ENCODE measurements around the gene CC2D2A. TPM values are rescaled to one million over a fixed set of nuclear protein-coding genes. Genes with fewer than 3 reads are reported as not detected.
A peak's percentile ranks its signal among the peaks of the same experiment; 100 is the strongest.
"Not testable (repeated sequence)": the region's sequence is repeated elsewhere in the genome, so short reads cannot be mapped to it uniquely, and the experiment has no call there.

The CC2D2A gene
- total RNA-seq, 1 donor from 2014 or later, result 19.2 TPM

DNA sequence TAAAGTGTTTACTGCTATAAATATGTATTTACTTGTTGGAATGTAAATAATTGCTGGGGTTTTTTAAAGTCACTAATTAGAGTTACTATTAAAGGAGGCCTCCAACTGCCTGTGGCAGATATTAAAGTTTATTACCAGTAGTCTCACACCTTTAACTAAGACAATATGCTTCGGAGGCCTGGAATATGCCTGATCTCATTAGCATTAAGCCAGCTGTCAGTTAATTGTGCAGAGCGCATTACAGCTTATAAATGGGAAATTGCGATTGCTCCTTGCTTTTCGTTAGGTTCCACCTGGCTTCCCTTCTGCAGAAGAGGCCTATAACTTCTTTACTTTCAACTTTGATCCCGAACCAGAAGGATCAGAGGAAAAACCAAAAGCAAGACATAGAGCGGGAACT, 41.3 kb downstream of the CC2D2A start:
- H3K27ac Mint-ChIP-seq (ENCODE audit: unreplicated experiment), result no peak overlapping the region
- H3K4me1 Mint-ChIP-seq (ENCODE audit: low read depth), result peaks cover 14% of the 10 kb centered on the region
- no peak overlapping the region for H3K4me3 Mint-ChIP-seq (ENCODE audit: unreplicated experiment)
- DNase-seq (ENCODE audit: low spot score), result no peak
- H3K9me3 Mint-ChIP-seq (ENCODE audit: low read depth), result no peaks in the 10 kb centered on the region
- TF ChIP-seq, protein P1, sequence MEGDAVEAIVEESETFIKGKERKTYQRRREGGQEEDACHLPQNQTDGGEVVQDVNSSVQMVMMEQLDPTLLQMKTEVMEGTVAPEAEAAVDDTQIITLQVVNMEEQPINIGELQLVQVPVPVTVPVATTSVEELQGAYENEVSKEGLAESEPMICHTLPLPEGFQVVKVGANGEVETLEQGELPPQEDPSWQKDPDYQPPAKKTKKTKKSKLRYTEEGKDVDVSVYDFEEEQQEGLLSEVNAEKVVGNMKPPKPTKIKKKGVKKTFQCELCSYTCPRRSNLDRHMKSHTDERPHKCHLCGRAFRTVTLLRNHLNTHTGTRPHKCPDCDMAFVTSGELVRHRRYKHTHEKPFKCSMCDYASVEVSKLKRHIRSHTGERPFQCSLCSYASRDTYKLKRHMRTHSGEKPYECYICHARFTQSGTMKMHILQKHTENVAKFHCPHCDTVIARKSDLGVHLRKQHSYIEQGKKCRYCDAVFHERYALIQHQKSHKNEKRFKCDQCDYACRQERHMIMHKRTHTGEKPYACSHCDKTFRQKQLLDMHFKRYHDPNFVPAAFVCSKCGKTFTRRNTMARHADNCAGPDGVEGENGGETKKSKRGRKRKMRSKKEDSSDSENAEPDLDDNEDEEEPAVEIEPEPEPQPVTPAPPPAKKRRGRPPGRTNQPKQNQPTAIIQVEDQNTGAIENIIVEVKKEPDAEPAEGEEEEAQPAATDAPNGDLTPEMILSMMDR (IDR thresholded peaks at IDR 0.05), result no peak
- H3K27me3 Mint-ChIP-seq (ENCODE audit: low read depth), result no peaks in the 10 kb centered on the region
- peaks cover 25% of the 10 kb centered on the region for H3K36me3 Mint-ChIP-seq (ENCODE audit: low read depth)

DNA sequence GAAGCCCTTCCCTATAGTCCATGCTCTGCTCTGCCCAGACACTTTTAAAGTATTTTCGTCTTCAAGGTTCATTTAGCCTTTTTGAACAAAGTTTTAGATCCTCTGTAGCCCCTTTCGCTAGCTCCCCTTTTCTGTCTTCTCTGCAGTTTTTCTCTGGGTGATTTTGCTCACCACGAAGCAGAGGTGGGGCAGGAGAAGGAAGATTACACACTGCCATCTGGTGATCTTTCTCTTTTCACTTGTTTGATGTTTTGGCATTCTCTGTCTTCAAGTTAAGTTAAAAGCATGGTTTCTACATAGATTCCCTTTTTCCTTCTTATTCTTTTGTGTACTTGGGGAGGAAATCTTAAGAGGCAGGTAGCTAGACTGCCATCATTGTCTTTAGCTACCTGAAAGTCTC, 43.9 kb downstream of the CC2D2A start:
- Mint-ChIP-seq H3K9me3 (ENCODE audit: low read depth) (no peaks in the 10 kb centered on the region), H3K36me3 (ENCODE audit: low read depth) (peaks cover 41% of the 10 kb centered on the region), H3K4me1 (ENCODE audit: low read depth) (peaks cover 2% of the 10 kb centered on the region), H3K27me3 (ENCODE audit: low read depth) (no peaks in the 10 kb centered on the region), H3K27ac (ENCODE audit: unreplicated experiment) (no peak overlapping the region), H3K4me3 (ENCODE audit: unreplicated experiment) (no peak overlapping the region)
- TF ChIP-seq, protein P1 (IDR thresholded peaks at IDR 0.05), result peak; percentile 51
- no peak for DNase-seq (ENCODE audit: low spot score)

DNA sequence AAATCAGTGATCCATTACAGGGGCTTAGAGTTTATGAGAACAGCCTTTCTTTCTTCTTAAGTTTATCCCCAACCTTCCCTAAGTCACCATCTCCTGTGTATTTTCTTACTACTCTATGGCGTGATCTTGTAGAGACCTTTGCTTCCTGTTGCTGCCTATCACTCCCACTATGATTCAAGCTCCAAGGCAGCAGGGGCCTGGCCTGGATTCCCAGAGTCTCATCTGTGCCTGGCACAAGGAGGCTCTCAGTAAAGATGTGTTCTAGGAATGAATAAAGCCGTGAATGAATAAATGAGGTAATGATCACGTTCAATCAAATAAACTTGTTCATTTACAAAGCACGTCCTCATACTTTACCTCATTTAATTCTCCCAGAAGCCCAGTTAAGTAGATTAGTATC, 45.4 kb downstream of the CC2D2A start:
- DNase-seq (ENCODE audit: low spot score), result no peak
- H3K4me1 Mint-ChIP-seq (ENCODE audit: low read depth), result peaks cover 2% of the 10 kb centered on the region
- peaks cover 45% of the 10 kb centered on the region for H3K36me3 Mint-ChIP-seq (ENCODE audit: low read depth)
- no peak overlapping the region for H3K4me3 Mint-ChIP-seq (ENCODE audit: unreplicated experiment)
- H3K9me3 Mint-ChIP-seq (ENCODE audit: low read depth), result peaks cover 7% of the 10 kb centered on the region
- TF ChIP-seq, protein P1 (IDR thresholded peaks at IDR 0.05), result no peak
- no peaks in the 10 kb centered on the region for H3K27me3 Mint-ChIP-seq (ENCODE audit: low read depth)
- H3K27ac Mint-ChIP-seq (ENCODE audit: unreplicated experiment), result no peak overlapping the region

DNA sequence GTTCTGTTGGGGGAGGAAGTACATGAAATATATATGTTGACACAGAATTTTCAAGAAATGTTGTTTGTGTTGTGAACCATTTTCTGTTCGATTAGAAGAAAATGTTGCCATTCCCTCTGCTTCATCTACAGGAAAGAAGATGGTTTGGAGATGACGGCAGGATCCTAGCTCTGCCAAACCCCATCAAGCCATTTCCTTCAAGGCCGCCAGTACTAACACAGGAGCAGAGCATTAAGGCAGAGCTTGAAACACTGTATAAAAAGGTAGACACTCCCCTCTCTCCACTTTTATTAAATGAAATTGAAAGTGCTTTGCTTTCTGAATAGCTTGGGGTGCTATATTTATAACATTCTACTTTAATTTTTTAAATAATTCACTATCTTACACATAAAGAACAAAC, 46.8 kb downstream of the CC2D2A start:
- H3K36me3 Mint-ChIP-seq (ENCODE audit: low read depth), result peaks cover 37% of the 10 kb centered on the region
- TF ChIP-seq, protein P1 (IDR thresholded peaks at IDR 0.05), result no peak

DNA sequence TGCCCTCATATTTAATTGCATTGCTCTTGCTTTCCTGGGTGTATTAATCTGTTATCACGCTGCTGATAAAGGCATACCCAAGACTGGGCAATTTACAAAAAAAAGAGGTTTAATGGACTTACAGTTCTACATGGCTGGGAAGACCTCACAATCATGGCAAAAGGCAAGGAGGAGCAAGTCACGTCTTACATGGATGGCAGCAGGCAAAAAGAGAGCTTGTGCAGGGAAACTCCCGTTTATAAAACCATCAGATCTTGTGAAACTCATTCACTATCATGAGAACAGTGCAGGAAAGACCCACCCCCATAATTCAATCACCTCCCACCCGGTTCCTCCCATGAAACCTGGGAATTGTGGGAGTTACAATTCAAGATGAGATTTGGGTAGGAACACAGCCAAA, 48.0 kb downstream of the CC2D2A start:
- not testable (repeated sequence) for H3K4me3 Mint-ChIP-seq (ENCODE audit: unreplicated experiment); H3K27me3 Mint-ChIP-seq (ENCODE audit: low read depth); DNase-seq (ENCODE audit: low spot score); H3K27ac Mint-ChIP-seq (ENCODE audit: unreplicated experiment); H3K9me3 Mint-ChIP-seq (ENCODE audit: low read depth)
- Mint-ChIP-seq H3K4me1 (ENCODE audit: low read depth) (peaks cover 15% of the 10 kb centered on the region), H3K36me3 (ENCODE audit: low read depth) (peaks cover 33% of the 10 kb centered on the region)

More for the DNA sequence above, 46.8 kb downstream of the CC2D2A start:
- H3K4me1 Mint-ChIP-seq (ENCODE audit: low read depth), result peaks cover 12% of the 10 kb centered on the region
- H3K27ac Mint-ChIP-seq (ENCODE audit: unreplicated experiment), result no peak overlapping the region
- H3K27me3 Mint-ChIP-seq (ENCODE audit: low read depth), result no peaks in the 10 kb centered on the region
- peaks cover 7% of the 10 kb centered on the region for H3K9me3 Mint-ChIP-seq (ENCODE audit: low read depth)
- H3K4me3 Mint-ChIP-seq (ENCODE audit: unreplicated experiment), result no peak overlapping the region
- no peak for DNase-seq (ENCODE audit: low spot score)

DNA sequence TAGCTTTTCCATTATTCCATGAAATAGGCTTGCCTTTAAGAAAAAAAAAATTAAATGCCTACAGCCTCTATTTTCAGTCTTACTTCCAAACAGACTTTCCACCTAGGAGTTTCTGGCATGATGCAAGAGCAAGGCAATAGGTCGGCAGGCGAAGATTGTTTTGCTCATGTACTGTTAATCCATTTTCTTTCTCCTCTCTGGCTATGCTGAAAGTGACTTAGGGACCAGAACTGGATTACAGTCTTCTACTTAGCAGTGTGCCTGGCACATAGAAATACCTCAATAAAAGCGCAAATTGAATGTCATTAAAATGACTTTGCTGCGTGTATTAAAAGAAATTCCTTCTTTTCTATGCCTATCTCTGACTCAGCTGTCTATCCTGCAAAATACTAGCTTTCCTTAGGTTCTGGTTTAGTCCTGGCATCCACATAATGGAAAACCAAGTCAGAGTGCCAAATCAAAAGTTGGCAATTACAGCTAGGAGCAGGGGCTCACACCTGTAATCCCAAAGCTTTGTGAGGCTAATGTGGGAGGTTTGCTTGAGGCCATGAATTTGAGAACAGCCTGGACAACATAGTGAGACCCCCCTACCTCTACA, 51.9 kb downstream of the CC2D2A start:
- no peak for DNase-seq (ENCODE audit: low spot score)
- peaks cover 13% of the 10 kb centered on the region for H3K4me1 Mint-ChIP-seq (ENCODE audit: low read depth)
- peak overlapping the region; percentile 79 for H3K27ac Mint-ChIP-seq (ENCODE audit: unreplicated experiment)
- H3K4me3 Mint-ChIP-seq (ENCODE audit: unreplicated experiment), result no peak overlapping the region
- no peaks in the 10 kb centered on the region for H3K27me3 Mint-ChIP-seq (ENCODE audit: low read depth)
- TF ChIP-seq, protein P1 (IDR thresholded peaks at IDR 0.05), result no peak
- H3K36me3 Mint-ChIP-seq (ENCODE audit: low read depth), result peaks cover 30% of the 10 kb centered on the region
- H3K9me3 Mint-ChIP-seq (ENCODE audit: low read depth), result peaks cover 7% of the 10 kb centered on the region
